ENCODE measurements around the gene TBL3. TPM values are rescaled to one million over a fixed set of nuclear protein-coding genes. Genes with fewer than 3 reads are reported as not detected.

Gene TBL3
- 21.9 and 25.9 TPM in 2 replicates for polyA plus RNA-seq (2011; rRNA removed)
- polyA plus RNA-seq (2012; cell fraction: cytosol; rRNA removed): 57.4 and 62.8 TPM in 2 replicates
- polyA plus RNA-seq (2012; cell fraction: nucleus; rRNA removed): 182 and 262 TPM in 2 replicates
- polyA plus RNA-seq (2017; fragmentation: RNase III; extraction: RNeasy Plus Mini Kit Qiagen cat#74134 plus additional on column Dnase treatment): 41.9 to 45.0 TPM (median 42.8 TPM) in 3 replicates
- 27.8 and 43.8 TPM in 2 replicates for polyA minus RNA-seq (2011; rRNA and poly(A)+ RNA removed)

DNA sequence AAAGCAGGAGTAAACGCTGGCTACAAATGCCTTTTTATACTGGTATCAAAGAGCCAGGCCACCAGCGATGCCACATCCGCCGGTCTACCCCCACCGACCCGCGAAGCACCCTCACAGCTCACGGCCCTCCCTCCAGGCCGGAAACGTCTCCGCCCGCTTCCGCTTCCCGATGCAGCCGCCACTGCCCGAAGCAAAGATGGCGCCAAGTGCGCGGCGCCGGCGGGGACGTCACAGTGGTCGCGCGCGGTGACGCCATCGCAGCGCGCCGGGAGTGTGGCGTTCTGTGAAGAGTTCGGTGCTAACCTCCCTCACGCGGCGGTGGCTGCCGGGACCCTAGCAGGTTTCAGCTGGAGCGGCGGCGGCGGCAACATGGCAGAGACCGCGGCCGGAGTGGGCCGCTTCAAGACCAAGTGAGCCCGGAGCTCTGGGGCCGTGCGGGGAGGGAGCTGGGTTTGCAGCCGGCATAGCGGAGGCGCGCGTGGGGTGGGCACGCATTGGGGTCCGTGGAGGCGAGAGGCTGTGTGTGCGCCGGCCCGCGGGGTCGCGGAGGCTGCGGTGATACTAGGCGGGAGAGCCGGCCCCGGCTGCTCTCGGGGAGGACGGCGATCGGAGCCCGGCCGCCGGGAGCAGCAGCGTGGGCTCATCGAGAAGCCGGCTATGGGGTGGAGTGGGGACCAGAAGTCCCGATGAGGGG, at the start of gene TBL3:
TSS of gene TBL3 (plus strand) at position 258 of the 694 bp plus-strand sequence. CDS start at position 370, 112 bp downstream.
- peak within 1 kb of the TSS; percentile 98 to 99 for H3K27ac ChIP-seq
- H3K4me2 ChIP-seq: peak within 1 kb of the TSS; percentile 94
- CTCF ChIA-PET: interaction anchor here (0.5 to 2.8 kb wide), 7 partner anchors 10 to 169 kb away, joined by 3 to 13 read pairs (median 3); partner anchors contain the start of gene NOXO1
- FAIRE-seq (no peak), ATAC-seq (peak; percentile 85 to 92), DNase-seq (ENCODE audit: low read depth in 1 of 2, low spot score in 1 of 2) (peak; percentile 91 to 95)
- no peaks in the 10 kb centered on the region for H3K9me3 ChIP-seq
- POLR2A ChIA-PET: interaction anchor here (0.8 to 1.6 kb wide), 9 partner anchors 9 to 189 kb away, joined by 3 to 13 read pairs (median 4); partner anchors contain the start of genes GFER, NOXO1, NTHL1 and NUBP2
- H3K4me1 ChIP-seq: peaks cover 17% of the 10 kb centered on the region
- 5% methylated on average over 25 of the region's 78 CpGs for WGBS (ENCODE audit: missing lambda C conversion rate)
- H3K4me3 ChIP-seq: peak within 1 kb of the TSS; percentile 65
- TF ChIP-seq PHF8 (IDR thresholded peaks at IDR 0.05; ENCODE audit: borderline replicate concordance, low read depth) (peak; percentile 77), ZNF302 (CRISPR knock-in tag; IDR thresholded peaks at IDR 0.05) (no peak), RAD21 (conservative IDR thresholded peaks at IDR 0.05 in 1 of 2, IDR thresholded peaks at IDR 0.05 in 1 of 2) (no peak), FOSL2 (IDR thresholded peaks at IDR 0.05) (no peak), FOSL2 (CRISPR knock-in tag; IDR thresholded peaks at IDR 0.05) (no peak), BCL3 (IDR thresholded peaks at IDR 0.05) (peak; percentile 82; the same call in 1 of the 3 replicates), E2F6 (IDR thresholded peaks at IDR 0.05; ENCODE audit: borderline replicate concordance, low read depth) (peak; percentile 87), POLR2A (IDR thresholded peaks at IDR 0.05; ENCODE audit: low read length) (peak; percentile 88), CEBPB (IDR thresholded peaks at IDR 0.05) (no peak), JUN (IDR thresholded peaks at IDR 0.05) (peak; percentile 75 to 94; a peak in 4 of 5 replicates), KDM5A (IDR thresholded peaks at IDR 0.05) (peak; percentile 89)
- TF ChIP-seq, protein P1, sequence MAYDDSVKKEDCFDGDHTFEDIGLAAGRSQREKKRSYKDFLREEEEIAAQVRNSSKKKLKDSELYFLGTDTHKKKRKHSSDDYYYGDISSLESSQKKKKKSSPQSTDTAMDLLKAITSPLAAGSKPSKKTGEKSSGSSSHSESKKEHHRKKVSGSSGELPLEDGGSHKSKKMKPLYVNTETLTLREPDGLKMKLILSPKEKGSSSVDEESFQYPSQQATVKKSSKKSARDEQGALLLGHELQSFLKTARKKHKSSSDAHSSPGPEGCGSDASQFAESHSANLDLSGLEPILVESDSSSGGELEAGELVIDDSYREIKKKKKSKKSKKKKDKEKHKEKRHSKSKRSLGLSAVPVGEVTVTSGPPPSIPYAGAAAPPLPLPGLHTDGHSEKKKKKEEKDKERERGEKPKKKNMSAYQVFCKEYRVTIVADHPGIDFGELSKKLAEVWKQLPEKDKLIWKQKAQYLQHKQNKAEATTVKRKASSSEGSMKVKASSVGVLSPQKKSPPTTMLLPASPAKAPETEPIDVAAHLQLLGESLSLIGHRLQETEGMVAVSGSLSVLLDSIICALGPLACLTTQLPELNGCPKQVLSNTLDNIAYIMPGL (CRISPR knock-in tag; IDR thresholded peaks at IDR 0.05; ENCODE audit: borderline replicate concordance): no peak
- TF ChIP-seq, protein P2, sequence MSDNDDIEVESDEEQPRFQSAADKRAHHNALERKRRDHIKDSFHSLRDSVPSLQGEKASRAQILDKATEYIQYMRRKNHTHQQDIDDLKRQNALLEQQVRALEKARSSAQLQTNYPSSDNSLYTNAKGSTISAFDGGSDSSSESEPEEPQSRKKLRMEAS (IDR thresholded peaks at IDR 0.05): peak; percentile 95
- TF ChIP-seq, protein P3, sequence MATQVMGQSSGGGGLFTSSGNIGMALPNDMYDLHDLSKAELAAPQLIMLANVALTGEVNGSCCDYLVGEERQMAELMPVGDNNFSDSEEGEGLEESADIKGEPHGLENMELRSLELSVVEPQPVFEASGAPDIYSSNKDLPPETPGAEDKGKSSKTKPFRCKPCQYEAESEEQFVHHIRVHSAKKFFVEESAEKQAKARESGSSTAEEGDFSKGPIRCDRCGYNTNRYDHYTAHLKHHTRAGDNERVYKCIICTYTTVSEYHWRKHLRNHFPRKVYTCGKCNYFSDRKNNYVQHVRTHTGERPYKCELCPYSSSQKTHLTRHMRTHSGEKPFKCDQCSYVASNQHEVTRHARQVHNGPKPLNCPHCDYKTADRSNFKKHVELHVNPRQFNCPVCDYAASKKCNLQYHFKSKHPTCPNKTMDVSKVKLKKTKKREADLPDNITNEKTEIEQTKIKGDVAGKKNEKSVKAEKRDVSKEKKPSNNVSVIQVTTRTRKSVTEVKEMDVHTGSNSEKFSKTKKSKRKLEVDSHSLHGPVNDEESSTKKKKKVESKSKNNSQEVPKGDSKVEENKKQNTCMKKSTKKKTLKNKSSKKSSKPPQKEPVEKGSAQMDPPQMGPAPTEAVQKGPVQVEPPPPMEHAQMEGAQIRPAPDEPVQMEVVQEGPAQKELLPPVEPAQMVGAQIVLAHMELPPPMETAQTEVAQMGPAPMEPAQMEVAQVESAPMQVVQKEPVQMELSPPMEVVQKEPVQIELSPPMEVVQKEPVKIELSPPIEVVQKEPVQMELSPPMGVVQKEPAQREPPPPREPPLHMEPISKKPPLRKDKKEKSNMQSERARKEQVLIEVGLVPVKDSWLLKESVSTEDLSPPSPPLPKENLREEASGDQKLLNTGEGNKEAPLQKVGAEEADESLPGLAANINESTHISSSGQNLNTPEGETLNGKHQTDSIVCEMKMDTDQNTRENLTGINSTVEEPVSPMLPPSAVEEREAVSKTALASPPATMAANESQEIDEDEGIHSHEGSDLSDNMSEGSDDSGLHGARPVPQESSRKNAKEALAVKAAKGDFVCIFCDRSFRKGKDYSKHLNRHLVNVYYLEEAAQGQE (IDR thresholded peaks at IDR 0.05): peak; percentile 59; the same call in 1 of the 2 replicates

- CTCF ChIA-PET: interaction anchor here (1.1 to 2.3 kb wide), 3 partner anchors 19 to 140 kb away, joined by 3 to 10 read pairs (median 4); partner anchors contain the start of genes NUBP2 and SPSB3
- POLR2A ChIA-PET: interaction anchor here (1.6 kb wide), 1 partner anchor 96 kb away, joined by 4 read pairs; the partner anchor contains the start of genes FAHD1 and HAGH
- Histone ChIP-seq H3K4me2 (no peak overlapping the region), H3K27ac (peak overlapping the region in 1 of 2 experiments; percentile 88; a peak in 3 of 6 replicates), H3K9me3 (no peaks in the 10 kb centered on the region), H3K4me1 (peaks cover 45% of the 10 kb centered on the region), H3K4me3 (no peak overlapping the region)
- FAIRE-seq: no peak
- no peak for ATAC-seq
- DNase-seq (ENCODE audit: low read depth in 1 of 2, low spot score in 1 of 2): no peak
- 82% methylated on average over 8 of the region's 8 CpGs for WGBS (ENCODE audit: missing lambda C conversion rate)
- TF ChIP-seq POLR2AphosphoS2 (conservative IDR thresholded peaks at IDR 0.05; ENCODE audit: low read length) (no peak), RARB (CRISPR knock-in tag; IDR thresholded peaks at IDR 0.05) (no peak), TP53 (CRISPR knock-in tag; IDR thresholded peaks at IDR 0.05) (no peak), FOSL2 (IDR thresholded peaks at IDR 0.05) (no peak), FOSL2 (CRISPR knock-in tag; IDR thresholded peaks at IDR 0.05) (no peak), HOXB5 (CRISPR knock-in tag; IDR thresholded peaks at IDR 0.05) (no peak), EP300 (IDR thresholded peaks at IDR 0.05) (no peak), FOXS1 (CRISPR knock-in tag; IDR thresholded peaks at IDR 0.05) (no peak), FOSB (CRISPR knock-in tag; IDR thresholded peaks at IDR 0.05) (no peak), POLR2A (IDR thresholded peaks at IDR 0.05; ENCODE audit: low read length) (no peak)
Measured at GRCh38 chr16:1922357-1922756, 49.5 kb upstream of the TBL3 start.
